HG03442 (cell line): ENCODE data around the gene MEP1A.
"Not testable (repeated sequence)": the region's sequence is repeated elsewhere in the genome, so short reads cannot be mapped to it uniquely, and the experiment has no call there.

Source experiments
- ATAC-seq: cut with Tn5 transposase; IDR thresholded peaks from one replicate; pipeline ENCODE4 v1.9.1; 2021; ENCODE audit warnings: mild to moderate bottlenecking, moderate library complexity; ENCODE audit not compliant: unreplicated experiment

The MEP1A gene

DNA sequence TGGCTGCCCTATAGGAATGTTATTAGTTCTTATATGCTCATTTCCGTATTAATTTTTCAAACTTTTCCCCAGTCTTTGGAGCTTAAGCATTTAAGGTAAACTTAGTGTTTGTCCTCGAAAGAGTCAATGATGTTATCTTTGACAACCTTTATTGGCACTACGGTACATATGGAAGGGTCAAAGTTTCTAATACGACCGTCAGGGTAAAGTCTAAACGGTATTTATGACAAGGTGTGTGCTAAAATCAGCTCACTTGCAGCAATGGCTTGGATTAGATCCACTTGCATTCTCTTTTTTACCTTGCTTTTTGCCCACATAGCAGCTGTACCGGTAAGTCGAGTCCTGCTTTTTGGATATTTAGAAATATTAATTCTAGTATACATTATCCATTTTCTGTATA is at the start of gene MEP1A:
MEP1A (plus strand) TSS at position 252 of the 400 bp plus-strand sequence; CDS start at position 262, 10 bp downstream.
- ATAC-seq, result no peak

- ATAC-seq, result no peak
Observed at GRCh38 chr6:46743425-46744158, 49.6 kb upstream of the MEP1A start.

- not testable (repeated sequence) for ATAC-seq
Observed at GRCh38 chr6:46744159-46744725, 48.9 kb upstream of the MEP1A start.

- no peak for ATAC-seq
Observed at GRCh38 chr6:46745973-46746372, 47.2 kb upstream of the MEP1A start.

- ATAC-seq, result no peak
Observed at GRCh38 chr6:46746696-46747095, 46.5 kb upstream of the MEP1A start, which contains the start of gene ANKRD66. TSS of gene ANKRD66 (plus strand) at chr6:46746933. CDS start at chr6:46751949, 5,016 bp downstream.

GRCh38 chr6:46748940-46749503 is 44.2 kb upstream of the MEP1A start:
- ATAC-seq, result no peak

- no peak for ATAC-seq
Observed at GRCh38 chr6:46749731-46750130, 43.5 kb upstream of the MEP1A start.

DNA sequence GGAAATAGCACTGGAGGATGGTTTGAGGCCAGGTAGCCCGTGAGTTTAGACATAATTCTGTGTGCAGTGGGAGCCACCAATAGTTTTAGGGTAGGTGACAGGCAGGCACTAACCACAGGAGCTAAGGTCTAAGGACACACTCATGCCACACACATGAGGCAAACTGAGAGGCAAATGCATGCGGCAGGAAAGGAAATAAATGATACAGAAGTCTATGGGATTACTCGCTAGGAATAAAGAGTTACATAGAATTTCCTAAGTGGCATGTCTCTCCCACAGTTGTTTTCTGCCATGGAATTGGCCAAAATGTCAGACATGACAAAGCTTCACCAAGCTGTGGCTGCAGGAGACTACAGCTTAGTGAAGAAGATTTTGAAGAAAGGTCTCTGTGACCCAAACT is 41.5 kb upstream of the MEP1A start:
- ATAC-seq, result no peak

DNA sequence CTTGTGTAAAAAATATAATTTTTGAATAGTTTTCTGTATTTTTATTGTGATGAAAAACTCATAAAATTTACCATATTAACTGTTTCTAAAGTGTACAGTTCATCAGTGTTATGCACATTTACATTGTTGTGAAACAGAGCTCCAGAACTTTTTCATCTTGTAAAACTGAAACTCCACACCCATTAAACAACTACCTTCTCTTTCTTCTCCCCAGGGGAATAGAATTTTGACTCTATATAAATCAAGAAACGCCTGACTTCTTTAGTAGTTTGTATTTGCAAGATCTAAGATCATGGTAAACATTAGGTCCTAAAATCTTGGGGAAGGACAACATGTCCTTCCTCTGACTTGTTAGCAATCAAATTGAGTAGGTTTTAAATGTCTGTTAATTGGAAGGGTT is 37.3 kb upstream of the MEP1A start:
- no peak for ATAC-seq

DNA sequence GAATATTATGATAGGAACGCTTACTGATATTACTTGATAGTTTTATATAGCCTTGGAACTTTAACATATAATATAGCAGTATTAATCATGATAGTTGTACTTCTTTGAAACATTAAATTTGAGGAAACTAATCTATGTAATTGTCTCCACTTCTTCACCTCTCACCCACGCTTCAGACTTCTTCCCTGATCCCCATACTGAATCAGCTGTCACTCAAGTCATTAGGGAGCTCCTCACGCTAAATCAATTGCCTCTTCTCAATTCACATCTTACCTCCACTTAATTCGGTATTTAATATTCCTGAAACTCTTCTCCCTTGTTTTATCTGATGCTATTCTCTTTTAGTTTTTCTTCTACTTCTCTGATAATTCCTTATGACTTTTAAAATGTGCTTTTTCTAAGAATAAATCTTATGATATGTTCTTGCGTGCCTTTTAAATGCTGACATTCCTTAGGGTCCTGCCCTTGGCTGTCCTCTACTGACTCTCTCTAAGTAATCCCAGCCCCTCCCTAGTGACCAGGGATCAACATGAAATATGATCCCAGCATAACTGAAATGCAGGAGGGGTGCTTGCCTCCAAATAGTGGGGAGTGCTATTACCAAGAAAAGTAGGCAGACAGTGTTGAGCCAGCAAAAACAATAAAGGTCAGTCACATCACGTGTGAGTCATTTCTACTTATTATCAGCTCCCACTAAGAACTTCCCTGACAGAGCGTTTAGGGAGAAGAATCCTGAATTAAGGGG is 36.5 kb upstream of the MEP1A start:
- no peak for ATAC-seq

DNA sequence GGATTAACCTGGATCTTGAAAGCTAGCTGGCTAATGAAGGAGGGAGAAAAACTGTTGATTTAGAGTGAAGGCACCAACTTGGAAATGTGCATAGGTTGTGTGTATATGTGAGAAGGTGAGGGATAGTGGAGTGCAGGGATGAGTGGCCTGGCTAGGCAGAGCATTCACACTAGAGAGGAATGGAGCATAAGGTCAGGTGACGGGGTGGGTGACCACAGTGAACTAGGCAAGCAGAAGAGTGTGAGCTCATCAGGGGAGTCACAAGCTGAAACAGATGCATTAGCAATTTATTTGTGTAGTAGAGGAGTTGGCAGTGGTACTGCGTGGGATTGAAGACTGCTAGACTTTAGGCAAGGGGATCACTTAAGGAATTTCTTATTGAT is 36.0 kb upstream of the MEP1A start:
- no peak for ATAC-seq

GRCh38 chr6:46758960-46759753 is 34.0 kb upstream of the MEP1A start:
- no peak for ATAC-seq

GRCh38 chr6:46760925-46761324 is 32.3 kb upstream of the MEP1A start:
- no peak for ATAC-seq

GRCh38 chr6:46763466-46763865 is 29.7 kb upstream of the MEP1A start:
- ATAC-seq, result no peak

DNA sequence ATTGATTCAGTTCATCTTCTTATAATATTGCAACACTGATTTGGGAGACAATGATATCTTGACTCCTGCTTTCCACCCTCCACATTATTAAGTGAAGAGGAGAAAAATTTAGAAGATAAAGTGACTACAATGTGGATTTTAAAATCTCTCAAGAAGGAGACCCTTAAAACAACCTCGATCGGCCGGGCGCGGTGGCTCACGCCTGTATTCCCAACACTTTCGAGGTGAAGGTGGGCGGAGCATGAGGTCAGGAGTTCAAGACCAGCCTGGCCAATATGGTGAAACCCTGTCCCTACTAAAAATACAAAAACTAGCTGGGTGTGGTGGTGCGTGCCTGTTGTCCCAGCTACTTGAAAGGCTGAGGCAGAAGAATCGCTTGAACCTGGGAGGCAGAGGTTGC is 28.9 kb upstream of the MEP1A start:
- ATAC-seq, result not testable (repeated sequence)

- ATAC-seq, result no peak
Observed at GRCh38 chr6:46764961-46765360, 28.2 kb upstream of the MEP1A start.

DNA sequence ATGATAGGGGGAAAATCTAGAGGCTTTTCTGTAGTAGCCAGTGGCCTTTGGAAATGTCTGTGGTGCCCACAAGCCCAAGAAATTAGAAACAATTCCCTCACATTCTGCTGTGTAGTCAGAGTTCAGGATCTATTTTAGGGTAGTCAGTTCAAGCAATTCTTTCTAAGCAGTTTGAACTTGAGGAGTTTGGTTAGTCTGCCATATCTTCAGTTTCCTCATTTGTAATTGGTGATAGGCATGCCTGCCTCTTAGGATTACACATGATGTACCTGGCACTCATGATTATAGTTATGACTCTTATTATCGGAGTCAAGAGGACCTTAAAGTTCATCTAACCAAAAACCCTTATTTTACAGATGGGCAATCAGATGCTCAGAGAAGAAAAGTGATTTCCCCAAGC is 21.2 kb upstream of the MEP1A start:
- ATAC-seq, result no peak

GRCh38 chr6:46772762-46773161 is 20.4 kb upstream of the MEP1A start:
- peak; percentile 73 for ATAC-seq

DNA sequence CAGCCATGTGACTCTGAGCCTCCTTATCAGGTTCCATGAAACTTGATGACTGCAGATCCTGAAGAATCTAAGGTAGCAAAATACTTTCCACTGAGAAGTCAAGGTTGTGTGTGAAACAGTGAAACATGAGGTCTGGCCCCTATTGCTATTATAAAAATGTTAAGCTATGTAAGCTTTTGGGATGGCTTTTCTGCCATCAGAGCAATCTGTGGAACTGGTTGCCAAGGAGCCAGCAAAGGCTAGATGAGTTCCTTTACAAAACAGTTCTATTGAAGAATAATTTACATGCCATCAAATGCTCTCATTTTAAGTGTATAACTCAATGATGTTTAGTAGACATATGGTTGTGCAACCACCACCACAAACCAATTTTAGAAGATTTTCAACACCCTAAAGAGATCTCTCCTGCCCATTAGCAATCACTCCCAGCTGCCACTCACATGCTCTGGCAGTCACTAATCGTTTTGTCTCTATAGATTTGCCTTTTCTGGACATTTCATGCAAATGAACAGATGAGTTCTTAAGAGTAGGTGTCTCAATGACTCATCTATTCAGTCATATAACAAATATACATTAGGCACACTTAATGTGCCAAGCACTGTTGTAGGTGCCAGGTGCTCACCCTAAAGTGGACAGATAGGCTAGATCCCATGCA is 19.9 kb upstream of the MEP1A start:
- no peak for ATAC-seq

DNA sequence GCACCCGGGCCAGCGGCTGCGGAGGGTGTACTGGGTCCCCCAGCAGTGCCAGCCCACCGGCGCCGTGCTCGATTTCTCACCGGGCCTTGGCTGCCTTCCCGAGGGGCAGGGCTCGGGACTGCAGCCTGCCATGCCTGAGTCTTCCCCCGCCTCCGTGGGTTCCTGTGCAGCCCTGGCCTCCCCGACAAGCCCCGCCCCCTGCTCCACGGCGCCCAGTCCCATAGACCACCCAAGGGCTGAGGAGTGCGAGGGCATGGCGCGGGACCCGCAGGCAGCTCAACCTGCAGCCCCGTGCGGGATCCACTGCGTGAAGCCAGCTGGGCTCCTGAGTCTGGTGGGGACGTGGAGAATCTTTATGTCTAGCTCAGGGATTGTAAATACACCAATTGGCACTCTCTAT is 18.5 kb upstream of the MEP1A start:
- not testable (repeated sequence) for ATAC-seq
